Measurements from ENCODE around the gene CAPN11. TPM values are rescaled to one million over a fixed set of nuclear protein-coding genes. Genes with fewer than 3 reads are reported as not detected.

Gene CAPN11
- total and polyA plus RNA-seq, 9 of the 15 experiments (the other 6 are each of a cell fraction or from before 2014, with no cell fraction given): 0.03 to 0.61 (median 0.17) TPM; not detected in 1

DNA sequence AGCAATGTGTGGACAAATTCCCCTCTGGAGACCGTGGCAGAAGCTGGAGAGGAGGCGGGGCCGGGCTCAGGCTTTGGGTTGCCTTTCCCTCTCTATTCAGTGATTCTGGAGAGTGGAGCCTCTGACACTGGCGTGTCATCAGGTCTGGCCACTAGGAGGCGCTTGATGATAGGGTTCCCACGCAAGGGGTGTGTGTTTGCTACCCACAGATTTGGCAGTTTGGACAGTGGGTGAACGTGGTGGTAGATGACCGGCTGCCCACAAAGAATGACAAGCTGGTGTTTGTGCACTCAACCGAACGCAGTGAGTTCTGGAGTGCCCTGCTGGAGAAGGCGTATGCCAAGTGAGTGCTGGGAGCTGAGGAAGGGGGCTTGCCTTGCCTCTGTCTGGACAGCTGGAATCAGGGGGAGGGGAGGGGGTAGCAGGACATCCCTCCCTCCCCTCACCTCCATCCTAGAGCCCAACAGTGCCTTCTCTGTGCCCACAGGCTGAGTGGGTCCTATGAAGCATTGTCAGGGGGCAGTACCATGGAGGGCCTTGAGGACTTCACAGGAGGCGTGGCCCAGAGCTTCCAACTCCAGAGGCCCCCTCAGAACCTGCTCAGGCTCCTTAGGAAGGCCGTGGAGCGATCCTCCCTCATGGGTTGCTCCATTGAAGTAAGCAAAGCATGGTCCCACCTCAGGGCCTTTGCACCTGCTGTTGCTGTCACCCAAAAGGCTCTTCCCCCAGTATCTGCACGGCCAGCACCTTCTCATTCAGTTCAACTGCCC lies 14.3 kb downstream of the CAPN11 start (continued):
- TF ChIP-seq SRF (CRISPR knock-in tag; IDR thresholded peaks at IDR 0.05): no peak
- TF ChIP-seq SMAD2 (IDR thresholded peaks at IDR 0.05; ENCODE audit: low read depth, low read length): no peak
- TF ChIP-seq, protein P1, sequence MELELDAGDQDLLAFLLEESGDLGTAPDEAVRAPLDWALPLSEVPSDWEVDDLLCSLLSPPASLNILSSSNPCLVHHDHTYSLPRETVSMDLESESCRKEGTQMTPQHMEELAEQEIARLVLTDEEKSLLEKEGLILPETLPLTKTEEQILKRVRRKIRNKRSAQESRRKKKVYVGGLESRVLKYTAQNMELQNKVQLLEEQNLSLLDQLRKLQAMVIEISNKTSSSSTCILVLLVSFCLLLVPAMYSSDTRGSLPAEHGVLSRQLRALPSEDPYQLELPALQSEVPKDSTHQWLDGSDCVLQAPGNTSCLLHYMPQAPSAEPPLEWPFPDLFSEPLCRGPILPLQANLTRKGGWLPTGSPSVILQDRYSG (tag; conservative IDR thresholded peaks at IDR 0.05; ENCODE audit: low read depth): no peak
- peak; percentile 90; the same call in 1 of the 2 replicates for TF ChIP-seq CC2D1A (IDR thresholded peaks at IDR 0.05)
- TF ChIP-seq HLTF (IDR thresholded peaks at IDR 0.05): no peak
- TF ChIP-seq HDAC2 (IDR thresholded peaks at IDR 0.05): no peak
- TF ChIP-seq POLR2A (conservative IDR thresholded peaks at IDR 0.05): no peak
- no peak for TF ChIP-seq TEAD2 (tag; IDR thresholded peaks at IDR 0.05)
- TF ChIP-seq BRCA1 (IDR thresholded peaks at IDR 0.05): no peak
- no peak for TF ChIP-seq BRCA1 (CRISPR knock-in tag; IDR thresholded peaks at IDR 0.05)
- no peak for TF ChIP-seq EHMT2 (IDR thresholded peaks at IDR 0.05)
- TF ChIP-seq HNRNPL (IDR thresholded peaks at IDR 0.05; ENCODE audit: low read depth, low read length): no peak
- TF ChIP-seq RBM15 (IDR thresholded peaks at IDR 0.05; ENCODE audit: insufficient read depth, low read length): no peak
- TF ChIP-seq MAFF (IDR thresholded peaks at IDR 0.05; ENCODE audit: low read length): no peak
- TF ChIP-seq ZBTB7A (IDR thresholded peaks at IDR 0.05; ENCODE audit: borderline replicate concordance, control insufficient read depth, low read depth, low read length): no peak; the same call in 1 of the 2 replicates
- TF ChIP-seq POLR2B (IDR thresholded peaks at IDR 0.05; ENCODE audit: low read depth, partially characterized antibody): no peak
- TF ChIP-seq, protein P2, sequence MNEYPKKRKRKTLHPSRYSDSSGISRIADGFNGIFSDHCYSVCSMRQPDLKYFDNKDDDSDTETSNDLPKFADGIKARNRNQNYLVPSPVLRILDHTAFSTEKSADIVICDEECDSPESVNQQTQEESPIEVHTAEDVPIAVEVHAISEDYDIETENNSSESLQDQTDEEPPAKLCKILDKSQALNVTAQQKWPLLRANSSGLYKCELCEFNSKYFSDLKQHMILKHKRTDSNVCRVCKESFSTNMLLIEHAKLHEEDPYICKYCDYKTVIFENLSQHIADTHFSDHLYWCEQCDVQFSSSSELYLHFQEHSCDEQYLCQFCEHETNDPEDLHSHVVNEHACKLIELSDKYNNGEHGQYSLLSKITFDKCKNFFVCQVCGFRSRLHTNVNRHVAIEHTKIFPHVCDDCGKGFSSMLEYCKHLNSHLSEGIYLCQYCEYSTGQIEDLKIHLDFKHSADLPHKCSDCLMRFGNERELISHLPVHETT (CRISPR knock-in tag; conservative IDR thresholded peaks at IDR 0.05 in 1 of 2, IDR thresholded peaks at IDR 0.05 in 1 of 2): no peak
- TF ChIP-seq ZBTB8A (IDR thresholded peaks at IDR 0.05; ENCODE audit: partially characterized antibody): no peak
- no peak for TF ChIP-seq PHB (CRISPR knock-in tag; IDR thresholded peaks at IDR 0.05)
- TF ChIP-seq, protein P3, sequence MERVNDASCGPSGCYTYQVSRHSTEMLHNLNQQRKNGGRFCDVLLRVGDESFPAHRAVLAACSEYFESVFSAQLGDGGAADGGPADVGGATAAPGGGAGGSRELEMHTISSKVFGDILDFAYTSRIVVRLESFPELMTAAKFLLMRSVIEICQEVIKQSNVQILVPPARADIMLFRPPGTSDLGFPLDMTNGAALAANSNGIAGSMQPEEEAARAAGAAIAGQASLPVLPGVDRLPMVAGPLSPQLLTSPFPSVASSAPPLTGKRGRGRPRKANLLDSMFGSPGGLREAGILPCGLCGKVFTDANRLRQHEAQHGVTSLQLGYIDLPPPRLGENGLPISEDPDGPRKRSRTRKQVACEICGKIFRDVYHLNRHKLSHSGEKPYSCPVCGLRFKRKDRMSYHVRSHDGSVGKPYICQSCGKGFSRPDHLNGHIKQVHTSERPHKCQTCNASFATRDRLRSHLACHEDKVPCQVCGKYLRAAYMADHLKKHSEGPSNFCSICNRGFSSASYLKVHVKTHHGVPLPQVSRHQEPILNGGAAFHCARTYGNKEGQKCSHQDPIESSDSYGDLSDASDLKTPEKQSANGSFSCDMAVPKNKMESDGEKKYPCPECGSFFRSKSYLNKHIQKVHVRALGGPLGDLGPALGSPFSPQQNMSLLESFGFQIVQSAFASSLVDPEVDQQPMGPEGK (CRISPR knock-in tag; IDR thresholded peaks at IDR 0.05; ENCODE audit: borderline replicate concordance): no peak
- TF ChIP-seq, protein P4, sequence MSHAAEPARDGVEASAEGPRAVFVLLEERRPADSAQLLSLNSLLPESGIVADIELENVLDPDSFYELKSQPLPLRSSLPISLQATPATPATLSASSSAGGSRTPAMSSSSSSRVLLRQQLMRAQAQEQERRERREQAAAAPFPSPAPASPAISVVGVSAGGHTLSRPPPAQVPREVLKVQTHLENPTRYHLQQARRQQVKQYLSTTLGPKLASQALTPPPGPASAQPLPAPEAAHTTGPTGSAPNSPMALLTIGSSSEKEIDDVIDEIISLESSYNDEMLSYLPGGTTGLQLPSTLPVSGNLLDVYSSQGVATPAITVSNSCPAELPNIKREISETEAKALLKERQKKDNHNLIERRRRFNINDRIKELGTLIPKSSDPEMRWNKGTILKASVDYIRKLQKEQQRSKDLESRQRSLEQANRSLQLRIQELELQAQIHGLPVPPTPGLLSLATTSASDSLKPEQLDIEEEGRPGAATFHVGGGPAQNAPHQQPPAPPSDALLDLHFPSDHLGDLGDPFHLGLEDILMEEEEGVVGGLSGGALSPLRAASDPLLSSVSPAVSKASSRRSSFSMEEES (CRISPR knock-in tag; IDR thresholded peaks at IDR 0.05): no peak
- no peak for TF ChIP-seq SMAD1 (IDR thresholded peaks at IDR 0.05; ENCODE audit: low read depth, low read length, partially characterized antibody)
- no peak for TF ChIP-seq RUNX1 (IDR thresholded peaks at IDR 0.05; ENCODE audit: low read depth)
- TF ChIP-seq NR3C1 (CRISPR knock-in tag; IDR thresholded peaks at IDR 0.05): no peak
- peak; percentile 62; the same call in 1 of the 2 replicates for TF ChIP-seq GATAD2A (IDR thresholded peaks at IDR 0.05)

All from K562 (cell line).